ENCODE measurements around the gene NEO1. TPM values are rescaled to one million over a fixed set of nuclear protein-coding genes. Genes with fewer than 3 reads are reported as not detected.

Gene NEO1
- polyA plus RNA-seq, 1 of the 3 experiments (the other 2 are of a cell fraction), result 13.1 TPM

GRCh38 chr15:73120269-73120668, 68.0 kb downstream of the NEO1 start:
- DNase-seq, result no peak
- TF ChIP-seq USF1 (IDR thresholded peaks at IDR 0.05; ENCODE audit: borderline replicate concordance, low read depth) (no peak), PBX3 (IDR thresholded peaks at IDR 0.05) (no peak), TCF12 (IDR thresholded peaks at IDR 0.05) (no peak), NRF1 (IDR thresholded peaks at IDR 0.05; ENCODE audit: low read depth, low read length) (no peak), RAD21 (IDR thresholded peaks at IDR 0.05; ENCODE audit: low read length) (no peak), ZBTB33 (IDR thresholded peaks at IDR 0.05; ENCODE audit: borderline replicate concordance, low read depth) (no peak), EP300 (IDR thresholded peaks at IDR 0.05; ENCODE audit: borderline replicate concordance in 1 of 2, low read depth in 1 of 2, low read length in 1 of 2) (no peak), SMC3 (IDR thresholded peaks at IDR 0.05; ENCODE audit: low read depth, low read length) (no peak), GABPA (IDR thresholded peaks at IDR 0.05; ENCODE audit: low read depth) (no peak), JUND (IDR thresholded peaks at IDR 0.05) (no peak), FOXM1 (IDR thresholded peaks at IDR 0.05; ENCODE audit: low read depth) (no peak)
- H3K9me2 ChIP-seq, result no peaks in the 10 kb centered on the region
- POLR2A ChIA-PET, result no interaction called here
- H3K9ac ChIP-seq, result no peak overlapping the region
- no peaks in the 10 kb centered on the region for H4K20me1 ChIP-seq (ENCODE audit: insufficient read depth)
- no peaks in the 10 kb centered on the region for H3K79me2 ChIP-seq (ENCODE audit: insufficient read depth)
- CTCF ChIA-PET, result interaction anchor here (1.6 to 2.5 kb wide), 2 partner anchors 11 to 154 kb away, joined by 3 to 6 read pairs; no protein-coding TSS in a partner anchor
- no peaks in the 10 kb centered on the region for H3K27me3 ChIP-seq (ENCODE audit: insufficient read depth)
- H3K36me3 ChIP-seq (replicated peaks in 1 of 2; ENCODE audit: control insufficient read depth in 1 of 2, insufficient read depth in 2 of 2, low read length in 1 of 2), result peaks cover 0 to 12% of the 10 kb centered on the region in 2 experiments
- H3K27ac ChIP-seq (ENCODE audit: low read depth in 2 of 2, low read length in 1 of 2), result no peak overlapping the region
- no peak overlapping the region for H2AFZ ChIP-seq (ENCODE audit: low read depth)
- no peaks in the 10 kb centered on the region for H3F3A ChIP-seq (replicated peaks; ENCODE audit: insufficient read depth)
- no peaks in the 10 kb centered on the region for H3K9me3 ChIP-seq
- no peaks in the 10 kb centered on the region; a peak in 1 of 4 replicates for H3K4me1 ChIP-seq (ENCODE audit: control insufficient read depth in 1 of 2, insufficient read depth in 2 of 2, low read depth in 1 of 2, low read length in 1 of 2)
- no peak overlapping the region for H3K4me3 ChIP-seq (ENCODE audit: low read depth in 2 of 2, low read length in 1 of 2)
- no peak overlapping the region for H3K4me2 ChIP-seq

- no peaks in the 10 kb centered on the region for H3K79me2 ChIP-seq (ENCODE audit: insufficient read depth)
- H2AFZ ChIP-seq (ENCODE audit: low read depth), result no peak overlapping the region
- WGBS (ENCODE audit: low lambda C conversion rate), result 88% methylated on average over 2 of the region's 2 CpGs
- no peak overlapping the region for H3K4me3 ChIP-seq (ENCODE audit: low read depth in 2 of 2, low read length in 1 of 2)
- H3K27ac ChIP-seq (ENCODE audit: low read depth in 2 of 2, low read length in 1 of 2), result no peak overlapping the region; a peak in 1 of 4 replicates
- H3K4me2 ChIP-seq, result no peak overlapping the region
- TF ChIP-seq MAX (IDR thresholded peaks at IDR 0.05; ENCODE audit: low read depth), result no peak
- no peak for TF ChIP-seq CTCF (IDR thresholded peaks at IDR 0.05)
- TF ChIP-seq RAD21 (IDR thresholded peaks at IDR 0.05; ENCODE audit: low read length), result no peak
- no peak for TF ChIP-seq REST (IDR thresholded peaks at IDR 0.05; ENCODE audit: low read depth, low read length)
- no peak for TF ChIP-seq FOSL2 (IDR thresholded peaks at IDR 0.05; ENCODE audit: borderline replicate concordance, low read depth)
- TF ChIP-seq FOXM1 (IDR thresholded peaks at IDR 0.05; ENCODE audit: low read depth), result no peak
- TF ChIP-seq RFX5 (IDR thresholded peaks at IDR 0.05; ENCODE audit: low read length), result no peak
- no peak for TF ChIP-seq RCOR1 (IDR thresholded peaks at IDR 0.05; ENCODE audit: low read length)
- TF ChIP-seq FOXJ3 (CRISPR knock-in tag; IDR thresholded peaks at IDR 0.05), result no peak
- no peak for TF ChIP-seq YY1 (IDR thresholded peaks at IDR 0.05; ENCODE audit: low read depth)
- TF ChIP-seq TEAD4 (IDR thresholded peaks at IDR 0.05; ENCODE audit: borderline replicate concordance, insufficient read depth), result no peak
- no peak for TF ChIP-seq TCF12 (IDR thresholded peaks at IDR 0.05)
- H3K9me2 ChIP-seq, result no peaks in the 10 kb centered on the region
- no peak for DNase-seq
- no peaks in the 10 kb centered on the region for H3K4me1 ChIP-seq (ENCODE audit: control insufficient read depth in 1 of 2, insufficient read depth in 2 of 2, low read depth in 1 of 2, low read length in 1 of 2)
- CTCF ChIA-PET, result interaction anchor here (0.9 to 1.7 kb wide), 3 partner anchors 12 to 149 kb away, joined by 3 to 6 read pairs (median 5); no protein-coding TSS in a partner anchor
- no peaks in the 10 kb centered on the region for H3F3A ChIP-seq (replicated peaks; ENCODE audit: insufficient read depth)
- no peaks in the 10 kb centered on the region for H4K20me1 ChIP-seq (ENCODE audit: insufficient read depth)
- no peaks in the 10 kb centered on the region for H3K9me3 ChIP-seq
- peaks cover 0 to 8% of the 10 kb centered on the region in 2 experiments for H3K36me3 ChIP-seq (replicated peaks in 1 of 2; ENCODE audit: control insufficient read depth in 1 of 2, insufficient read depth in 2 of 2, low read length in 1 of 2)
- H3K9ac ChIP-seq, result no peak overlapping the region
- POLR2A ChIA-PET, result no interaction called here
- H3K27me3 ChIP-seq (ENCODE audit: insufficient read depth), result no peaks in the 10 kb centered on the region
These were observed 73.0 kb downstream of the NEO1 start for GRCh38 chr15:73125219-73125618.
